Measurements from ENCODE around the gene GRIN2A.

DNA sequence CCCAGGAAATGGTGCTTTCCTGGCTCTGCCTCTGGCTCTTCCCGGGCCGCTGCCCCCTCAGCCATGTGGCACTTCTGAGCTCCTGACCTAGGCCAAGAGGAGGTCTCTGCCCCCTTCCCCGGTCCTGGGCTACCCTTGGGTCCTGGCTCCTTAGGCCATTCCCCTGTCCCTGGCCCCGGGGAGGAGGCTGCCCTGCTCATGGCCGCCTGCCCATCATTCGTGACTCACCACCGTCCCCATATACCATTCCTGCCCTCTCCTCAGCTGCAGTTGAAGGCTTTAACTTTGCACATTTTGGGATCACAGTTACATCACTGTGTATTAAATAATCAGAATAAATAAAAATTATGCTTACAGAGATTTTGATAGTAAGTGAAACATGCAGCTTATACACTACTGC lies 69.0 kb downstream of the GRIN2A start:
- TF ChIP-seq GABPA (IDR thresholded peaks at IDR 0.05; ENCODE audit: low read depth) (no peak), CTCF (IDR thresholded peaks at IDR 0.05; ENCODE audit: insufficient read depth, low read length) (no peak), SPI1 (IDR thresholded peaks at IDR 0.05; ENCODE audit: borderline replicate concordance, low read depth) (no peak), POLR2AphosphoS5 (IDR thresholded peaks at IDR 0.05; ENCODE audit: low read depth) (no peak)
- TF ChIP-seq, protein P1, sequence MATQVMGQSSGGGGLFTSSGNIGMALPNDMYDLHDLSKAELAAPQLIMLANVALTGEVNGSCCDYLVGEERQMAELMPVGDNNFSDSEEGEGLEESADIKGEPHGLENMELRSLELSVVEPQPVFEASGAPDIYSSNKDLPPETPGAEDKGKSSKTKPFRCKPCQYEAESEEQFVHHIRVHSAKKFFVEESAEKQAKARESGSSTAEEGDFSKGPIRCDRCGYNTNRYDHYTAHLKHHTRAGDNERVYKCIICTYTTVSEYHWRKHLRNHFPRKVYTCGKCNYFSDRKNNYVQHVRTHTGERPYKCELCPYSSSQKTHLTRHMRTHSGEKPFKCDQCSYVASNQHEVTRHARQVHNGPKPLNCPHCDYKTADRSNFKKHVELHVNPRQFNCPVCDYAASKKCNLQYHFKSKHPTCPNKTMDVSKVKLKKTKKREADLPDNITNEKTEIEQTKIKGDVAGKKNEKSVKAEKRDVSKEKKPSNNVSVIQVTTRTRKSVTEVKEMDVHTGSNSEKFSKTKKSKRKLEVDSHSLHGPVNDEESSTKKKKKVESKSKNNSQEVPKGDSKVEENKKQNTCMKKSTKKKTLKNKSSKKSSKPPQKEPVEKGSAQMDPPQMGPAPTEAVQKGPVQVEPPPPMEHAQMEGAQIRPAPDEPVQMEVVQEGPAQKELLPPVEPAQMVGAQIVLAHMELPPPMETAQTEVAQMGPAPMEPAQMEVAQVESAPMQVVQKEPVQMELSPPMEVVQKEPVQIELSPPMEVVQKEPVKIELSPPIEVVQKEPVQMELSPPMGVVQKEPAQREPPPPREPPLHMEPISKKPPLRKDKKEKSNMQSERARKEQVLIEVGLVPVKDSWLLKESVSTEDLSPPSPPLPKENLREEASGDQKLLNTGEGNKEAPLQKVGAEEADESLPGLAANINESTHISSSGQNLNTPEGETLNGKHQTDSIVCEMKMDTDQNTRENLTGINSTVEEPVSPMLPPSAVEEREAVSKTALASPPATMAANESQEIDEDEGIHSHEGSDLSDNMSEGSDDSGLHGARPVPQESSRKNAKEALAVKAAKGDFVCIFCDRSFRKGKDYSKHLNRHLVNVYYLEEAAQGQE (IDR thresholded peaks at IDR 0.05; ENCODE audit: insufficient replicate concordance, low read depth) = no peak

Measured in HL-60 (cell line).